ENCODE measurements around the gene HS6ST2.
A peak's percentile ranks its signal among the peaks of the same experiment; 100 is the strongest.

The HS6ST2 gene

GRCh38 chrX:132618810-132619209 is 339.6 kb downstream of the HS6ST2 start:
- Histone ChIP-seq H3K9me3 (ENCODE audit: control insufficient read depth, insufficient read depth, low read length) (no peaks in the 10 kb centered on the region), H4K20me1 (ENCODE audit: control insufficient read depth, insufficient read depth, low read depth, low read length) (no peaks in the 10 kb centered on the region), H3K4me1 (ENCODE audit: control insufficient read depth, low read length) (peaks cover 28% of the 10 kb centered on the region), H3K27ac (ENCODE audit: low read depth, low read length) (no peak overlapping the region), H3K79me2 (ENCODE audit: control insufficient read depth, low read length) (no peaks in the 10 kb centered on the region), H3K27me3 (ENCODE audit: control insufficient read depth, low read length) (no peaks in the 10 kb centered on the region), H3F3A (ENCODE audit: control insufficient read depth, insufficient read depth) (no peaks in the 10 kb centered on the region), H3K9me2 (replicated peaks; ENCODE audit: control insufficient read depth, low read length) (no peaks in the 10 kb centered on the region), H3K4me3 (ENCODE audit: low read length) (no peak overlapping the region), H3K36me3 (ENCODE audit: control insufficient read depth, low read length) (no peaks in the 10 kb centered on the region), H3K4me2 (ENCODE audit: low read length) (no peak overlapping the region)
- TF ChIP-seq EZH2phosphoT487 (IDR thresholded peaks at IDR 0.05; ENCODE audit: borderline replicate concordance, low read length), result no peak
- no peak for TF ChIP-seq CTCF (IDR thresholded peaks at IDR 0.05; ENCODE audit: low read depth, low read length, poor library complexity, severe bottlenecking)

- peaks cover 5% of the 10 kb centered on the region for H3K4me1 ChIP-seq (ENCODE audit: control insufficient read depth, low read length)
- no peaks in the 10 kb centered on the region for H3K79me2 ChIP-seq (ENCODE audit: control insufficient read depth, low read length)
- no peaks in the 10 kb centered on the region for H3K9me3 ChIP-seq (ENCODE audit: control insufficient read depth, insufficient read depth, low read length)
- H3K27me3 ChIP-seq (ENCODE audit: control insufficient read depth, low read length), result no peaks in the 10 kb centered on the region
- H3K27ac ChIP-seq (ENCODE audit: low read depth, low read length), result no peak overlapping the region
- TF ChIP-seq EZH2phosphoT487 (IDR thresholded peaks at IDR 0.05; ENCODE audit: borderline replicate concordance, low read length) (no peak), CTCF (IDR thresholded peaks at IDR 0.05; ENCODE audit: low read depth, low read length, poor library complexity, severe bottlenecking) (peak; percentile 65)
- H4K20me1 ChIP-seq (ENCODE audit: control insufficient read depth, insufficient read depth, low read depth, low read length), result no peaks in the 10 kb centered on the region
- H3K9me2 ChIP-seq (replicated peaks; ENCODE audit: control insufficient read depth, low read length), result no peaks in the 10 kb centered on the region
- H3K4me2 ChIP-seq (ENCODE audit: low read length), result no peak overlapping the region
- H3K4me3 ChIP-seq (ENCODE audit: low read length), result no peak overlapping the region
- no peaks in the 10 kb centered on the region for H3K36me3 ChIP-seq (ENCODE audit: control insufficient read depth, low read length)
- no peaks in the 10 kb centered on the region for H3F3A ChIP-seq (ENCODE audit: control insufficient read depth, insufficient read depth)
Observed at GRCh38 chrX:132615391-132616131, 342.9 kb downstream of the HS6ST2 start.

GRCh38 chrX:132614297-132614696 is 344.1 kb downstream of the HS6ST2 start:
- Histone ChIP-seq H3F3A (ENCODE audit: control insufficient read depth, insufficient read depth) (no peaks in the 10 kb centered on the region), H3K9me3 (ENCODE audit: control insufficient read depth, insufficient read depth, low read length) (no peaks in the 10 kb centered on the region), H3K36me3 (ENCODE audit: control insufficient read depth, low read length) (no peaks in the 10 kb centered on the region), H3K27me3 (ENCODE audit: control insufficient read depth, low read length) (no peaks in the 10 kb centered on the region), H3K4me1 (ENCODE audit: control insufficient read depth, low read length) (no peaks in the 10 kb centered on the region), H3K9me2 (replicated peaks; ENCODE audit: control insufficient read depth, low read length) (no peaks in the 10 kb centered on the region), H3K79me2 (ENCODE audit: control insufficient read depth, low read length) (no peaks in the 10 kb centered on the region), H3K27ac (ENCODE audit: low read depth, low read length) (no peak overlapping the region), H3K4me3 (ENCODE audit: low read length) (no peak overlapping the region), H3K4me2 (ENCODE audit: low read length) (no peak overlapping the region), H4K20me1 (ENCODE audit: control insufficient read depth, insufficient read depth, low read depth, low read length) (no peaks in the 10 kb centered on the region)
- TF ChIP-seq CTCF (IDR thresholded peaks at IDR 0.05; ENCODE audit: low read depth, low read length, poor library complexity, severe bottlenecking) (peak; percentile 43), EZH2phosphoT487 (IDR thresholded peaks at IDR 0.05; ENCODE audit: borderline replicate concordance, low read length) (no peak)

Measured in DOHH2 (cell line).